ENCODE measurements around the gene FADS2.

FADS2 gene

DNA sequence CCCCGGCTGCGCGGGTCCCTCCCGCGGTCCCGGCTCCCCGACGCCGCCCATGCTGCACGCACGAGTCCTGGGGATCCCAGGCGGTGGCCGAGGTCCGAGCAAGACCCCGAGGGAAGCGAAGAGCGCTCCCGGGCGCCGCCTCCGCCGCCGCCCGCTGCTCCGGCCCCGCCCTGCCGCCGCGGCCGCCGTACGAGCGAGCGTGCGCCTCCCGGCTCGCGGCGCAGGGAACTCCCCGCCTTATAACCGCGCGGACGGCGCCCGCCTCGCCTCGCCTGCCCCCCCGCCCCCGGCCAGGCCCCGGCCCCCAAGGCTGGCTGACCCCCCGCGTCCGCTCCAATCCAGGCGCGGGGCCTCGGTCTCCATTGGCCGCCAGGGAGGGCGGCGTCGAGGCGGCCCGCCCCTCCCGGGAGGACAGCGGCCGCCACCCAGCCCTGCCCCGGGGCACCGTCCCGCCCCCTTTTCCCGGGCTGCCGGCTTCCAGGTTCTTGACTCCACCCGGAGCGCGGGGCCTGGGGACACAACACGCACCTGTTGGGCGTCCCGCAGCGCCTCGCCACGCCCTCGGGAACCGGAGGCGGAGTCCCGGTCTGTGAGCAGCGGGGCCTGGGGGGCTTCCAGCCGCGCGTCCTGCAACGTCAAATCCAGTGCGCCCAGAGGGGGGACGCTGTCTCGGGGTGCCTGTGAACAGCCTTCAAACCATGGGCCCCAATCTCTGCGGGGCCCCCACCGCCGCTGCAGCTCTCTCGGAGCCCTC lies 63.4 kb downstream of the FADS2 start, which contains the start of gene FADS3:
Gene FADS3, minus strand, starts transcription at position 215 of the 754 bp plus-strand sequence. Its CDS starts 164 bp downstream, at position 51.
- DNase-seq, result peak in 2 of 4 experiments; percentile 18 to 36

DNA sequence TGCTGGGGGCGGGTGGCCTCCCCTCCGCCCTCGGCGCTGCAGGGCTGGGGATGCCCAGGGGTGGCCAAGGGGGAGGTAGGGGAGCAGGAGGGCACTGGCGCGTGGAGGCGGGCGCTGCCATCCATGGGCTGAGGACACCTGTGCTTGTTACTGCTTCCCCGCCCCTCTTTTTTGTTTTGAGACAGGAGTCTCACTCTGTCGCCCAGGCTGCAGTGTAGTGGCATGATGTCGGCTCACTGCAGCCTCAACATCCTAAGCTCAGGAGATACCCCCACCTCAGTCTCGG lies 63.9 kb downstream of the FADS2 start:
- DNase-seq, result no peak

DNA sequence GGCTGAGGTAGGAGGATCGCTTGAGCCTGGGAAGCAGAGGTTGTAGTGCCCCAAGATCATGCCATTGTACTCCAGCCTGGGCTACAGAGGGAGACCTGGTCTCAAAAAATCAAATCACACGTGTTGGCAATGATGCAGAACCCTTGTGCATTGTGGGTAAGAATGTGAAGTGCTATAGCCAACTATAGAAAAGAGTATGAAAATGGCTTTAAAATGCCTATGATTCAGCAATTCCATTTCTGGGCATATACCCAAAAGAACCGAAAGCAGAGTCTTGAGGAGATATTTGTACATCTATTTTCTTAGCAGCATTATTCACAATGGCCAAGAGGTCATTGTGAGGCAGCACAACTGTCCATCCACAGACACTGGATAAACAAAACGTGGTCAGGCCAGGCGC lies 65.9 kb downstream of the FADS2 start:
- DNase-seq, result no peak

DNA sequence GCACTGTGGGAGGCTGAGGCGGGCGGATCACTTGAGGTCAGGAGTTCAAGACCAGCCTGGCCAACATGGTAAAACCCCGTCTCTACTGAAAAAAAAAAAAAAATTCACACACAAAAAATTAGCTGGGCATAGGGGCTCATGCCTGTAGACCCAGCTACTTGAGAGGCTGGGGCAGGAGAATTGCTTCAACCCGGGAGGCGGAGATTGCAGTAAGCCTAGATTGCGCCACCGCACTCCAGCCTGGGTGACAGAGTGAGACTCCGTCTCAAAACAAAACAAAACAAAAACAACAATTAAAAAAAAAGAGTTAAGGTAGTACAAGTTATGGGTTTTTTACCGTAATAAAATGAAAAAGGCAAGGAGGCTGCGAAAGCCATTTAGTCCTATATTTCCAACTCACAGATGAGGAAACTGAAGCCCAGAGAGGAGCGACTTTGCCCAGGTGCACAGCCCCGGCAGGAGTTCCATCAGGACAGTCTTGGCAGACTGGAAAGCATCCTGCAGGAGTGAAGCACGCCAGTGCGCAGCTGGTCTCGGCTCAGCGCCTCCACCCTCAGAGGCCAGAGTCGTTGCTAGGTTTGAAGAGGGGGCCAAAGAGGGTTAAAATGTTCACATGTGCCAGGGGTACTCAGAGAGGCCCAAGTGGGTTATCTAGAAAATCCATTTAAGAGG lies 67.1 kb downstream of the FADS2 start:
- DNase-seq, result no peak

DNA sequence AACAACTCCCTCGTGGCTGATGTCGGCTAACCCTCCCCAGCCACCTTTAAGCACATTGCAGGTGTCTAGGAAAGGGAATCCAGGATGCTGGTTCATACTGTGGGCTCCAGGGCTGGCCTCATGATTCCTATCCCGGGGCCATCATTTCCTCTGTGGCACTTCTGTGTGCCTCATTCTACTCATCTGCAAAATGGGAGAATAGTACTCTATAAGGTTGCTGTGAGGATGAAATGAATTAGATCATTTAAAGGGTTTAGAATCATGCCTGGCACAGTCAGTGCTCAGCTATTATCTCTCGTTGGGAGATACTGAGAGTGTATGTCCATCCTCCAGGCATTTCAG lies 67.6 kb downstream of the FADS2 start:
- DNase-seq, result no peak

DNA sequence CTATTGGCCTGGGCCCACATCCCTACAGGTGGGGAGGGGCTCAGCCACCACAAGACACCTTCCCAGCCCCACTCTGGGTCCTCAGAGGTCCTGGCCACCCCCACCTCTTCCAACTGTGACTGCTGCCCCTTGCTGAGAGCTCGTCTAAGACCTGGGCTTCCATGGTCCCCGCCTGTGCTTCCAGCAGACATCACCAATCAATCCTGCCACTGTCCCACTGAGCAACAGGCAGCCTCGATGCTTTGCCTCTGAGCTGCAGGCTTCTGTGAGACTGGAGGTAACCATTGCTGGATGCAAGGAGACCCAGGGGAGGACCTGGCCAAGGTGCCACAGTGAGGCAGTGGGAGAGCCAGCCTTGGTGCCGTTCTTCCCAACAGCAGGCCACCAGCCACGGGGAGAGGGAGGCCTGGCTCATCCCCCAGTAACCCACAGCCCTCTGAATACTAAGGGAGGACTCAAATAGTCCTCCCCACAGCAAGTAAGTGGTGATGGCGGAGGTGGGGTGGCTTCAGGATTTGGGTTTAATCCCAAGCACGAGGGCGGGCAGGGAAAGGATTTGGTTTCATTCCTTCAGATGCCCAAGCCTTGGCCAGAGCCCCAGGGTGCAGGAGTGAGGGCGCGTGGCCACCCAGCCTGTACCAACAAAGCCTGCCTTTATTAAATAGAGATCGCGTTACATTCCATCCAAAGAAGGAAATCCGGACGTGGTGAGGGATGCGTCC lies 68.7 kb downstream of the FADS2 start:
- DNase-seq, result no peak

DNA sequence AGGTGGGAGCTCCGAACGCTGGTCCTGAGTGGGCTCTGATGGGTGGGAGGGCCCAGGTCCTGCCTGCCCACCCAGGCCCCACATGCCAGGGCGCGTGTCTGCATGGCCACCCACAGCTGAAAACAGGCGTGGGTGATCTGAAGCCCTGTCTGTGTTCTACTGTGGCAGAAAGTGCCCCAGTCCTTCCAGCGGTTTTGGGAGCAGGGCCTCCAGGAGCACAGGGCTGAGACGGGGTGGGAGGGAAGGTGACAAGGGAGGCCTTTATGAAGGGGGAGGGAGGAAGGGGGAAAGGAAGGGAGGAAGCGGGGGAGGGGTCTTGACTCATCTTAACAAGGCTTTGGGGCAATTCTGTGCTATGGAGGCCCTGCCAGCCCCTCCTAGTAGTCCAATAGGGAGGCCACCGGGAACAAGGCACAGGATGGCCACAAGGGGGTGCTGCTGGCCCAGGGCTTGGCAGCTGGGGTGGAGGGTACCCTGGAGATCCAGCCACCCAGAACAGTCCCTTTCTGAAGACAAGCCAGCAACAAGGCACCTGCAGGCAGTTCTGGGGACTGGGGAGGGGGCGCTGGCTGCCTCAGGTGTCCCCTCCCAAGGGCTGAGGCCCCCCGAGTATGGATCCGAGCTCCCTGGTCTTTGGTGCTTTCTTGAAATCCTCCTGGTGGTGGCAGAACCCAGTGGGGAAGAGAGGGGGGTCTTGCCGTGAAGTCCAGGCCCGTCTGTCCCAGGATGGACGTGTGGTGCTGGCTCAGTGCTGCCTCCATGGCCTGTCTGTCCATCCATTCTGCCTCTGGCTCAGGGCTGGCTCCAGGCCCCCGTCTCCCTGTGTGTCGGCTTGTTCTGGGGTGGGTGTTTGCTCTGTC lies 69.5 kb downstream of the FADS2 start:
- DNase-seq, result peak; percentile 50 to 72 (median 60)

DNA sequence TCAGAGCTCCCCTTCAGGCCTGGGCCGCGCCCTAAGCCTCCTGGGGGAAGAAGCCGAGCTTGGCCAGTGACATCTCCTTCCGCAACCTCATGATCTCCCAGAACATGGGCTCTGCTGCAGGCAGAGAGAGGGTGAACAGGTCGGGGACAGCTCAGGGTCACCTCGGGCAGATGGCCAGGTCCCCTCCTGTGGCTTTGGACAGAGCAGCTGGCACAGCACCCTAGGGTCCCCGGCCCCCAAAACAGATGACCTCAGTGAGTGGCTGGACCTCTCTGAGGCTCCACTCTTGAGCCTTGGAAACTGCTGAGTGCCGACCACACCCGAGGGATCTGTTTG lies 70.1 kb downstream of the FADS2 start:
- DNase-seq, result no peak

DNA sequence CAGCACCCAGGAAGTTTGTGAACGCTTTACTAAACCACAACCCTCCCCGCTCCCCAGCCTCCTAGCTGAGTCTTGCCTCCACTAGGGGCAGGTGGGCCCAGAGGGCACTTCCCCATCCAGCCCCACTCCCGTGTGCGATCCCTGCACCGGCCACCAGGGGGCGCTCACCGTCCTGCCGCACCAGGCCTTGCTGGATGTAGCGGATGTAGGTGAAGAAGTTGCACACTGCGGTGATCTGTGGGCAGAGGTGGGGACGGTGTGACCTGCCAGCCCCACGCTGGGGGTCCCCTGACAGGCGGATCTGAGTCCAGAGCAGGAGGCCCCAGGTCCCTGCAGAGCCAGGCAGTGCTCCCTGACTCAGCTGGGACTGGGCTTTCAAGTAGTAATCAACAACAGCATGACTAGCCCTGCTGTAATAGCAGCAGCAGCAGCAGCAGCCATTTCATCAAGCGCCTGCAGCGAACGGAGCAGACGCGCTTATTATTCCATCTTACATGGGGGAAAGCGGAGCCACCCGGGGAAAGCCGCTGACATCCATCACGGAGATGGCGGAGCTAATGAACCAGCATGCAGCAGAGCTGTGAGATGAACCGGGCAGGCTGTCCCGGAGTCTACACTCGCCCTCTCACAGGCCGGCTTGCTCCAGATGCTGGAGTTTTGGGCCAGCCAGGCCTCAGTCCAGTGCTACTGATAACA lies 71.2 kb downstream of the FADS2 start:
- DNase-seq, result peak; percentile 81 to 95 (median 88)

DNA sequence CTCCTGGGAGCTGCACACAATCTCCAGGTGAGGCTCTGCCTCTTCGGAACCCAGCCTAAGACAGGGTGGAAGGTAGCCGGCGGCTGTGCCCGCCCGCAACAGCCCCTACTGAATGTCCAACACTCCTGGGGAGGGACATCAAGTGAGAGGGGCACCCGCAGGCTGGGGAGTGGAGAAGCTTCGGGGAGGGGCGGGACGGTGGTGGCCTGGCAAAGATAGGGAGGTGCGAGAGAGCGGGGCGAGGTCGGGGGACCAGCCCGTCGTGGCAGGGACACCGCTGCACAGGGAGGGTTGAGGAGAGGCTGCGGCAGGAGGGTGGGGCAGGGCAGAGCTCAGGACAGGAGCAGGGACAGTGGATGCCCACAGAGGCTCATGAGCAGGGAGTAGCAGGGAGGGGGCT lies 72.2 kb downstream of the FADS2 start:
- no peak for DNase-seq

DNA sequence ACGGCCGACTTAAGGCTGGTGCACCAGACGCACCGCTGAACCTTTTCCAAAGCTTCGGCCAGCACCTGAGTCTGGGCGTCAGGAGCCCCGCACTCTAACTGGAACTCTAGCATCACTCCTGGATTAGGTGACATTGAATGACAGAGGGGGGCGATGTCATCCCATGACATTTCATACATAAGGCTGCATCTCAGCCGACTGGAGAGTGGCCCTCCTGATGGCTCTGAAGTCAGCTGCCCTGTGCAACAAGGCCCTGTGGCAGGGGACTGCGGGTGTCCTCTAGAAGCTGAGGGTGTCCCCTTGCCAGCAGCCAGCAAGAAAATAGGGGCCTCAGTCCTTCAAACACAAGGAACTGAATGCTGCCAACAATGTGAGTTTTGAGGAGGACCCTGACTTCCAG lies 73.3 kb downstream of the FADS2 start:
- DNase-seq, result no peak

DNA sequence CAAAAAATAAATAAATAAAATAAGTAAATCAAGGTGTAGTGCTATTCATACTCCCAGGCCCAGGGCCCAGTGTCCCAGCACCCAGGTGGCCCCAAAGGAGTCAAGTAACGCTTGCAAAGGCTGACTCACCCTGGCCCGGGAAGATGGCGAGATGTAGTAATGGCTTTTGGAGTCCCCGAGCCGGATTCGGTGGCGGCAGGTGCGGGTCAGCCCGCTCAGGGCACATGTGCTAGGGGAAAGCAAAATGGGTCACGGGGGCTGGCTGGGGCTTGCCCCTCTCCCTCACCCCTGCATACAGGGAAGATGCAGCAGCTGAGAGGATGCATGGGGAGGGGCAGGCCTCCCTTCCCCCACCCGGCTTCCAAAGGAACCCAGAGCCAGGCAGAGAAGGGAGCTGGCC lies 74.2 kb downstream of the FADS2 start:
- DNase-seq, result no peak

DNA sequence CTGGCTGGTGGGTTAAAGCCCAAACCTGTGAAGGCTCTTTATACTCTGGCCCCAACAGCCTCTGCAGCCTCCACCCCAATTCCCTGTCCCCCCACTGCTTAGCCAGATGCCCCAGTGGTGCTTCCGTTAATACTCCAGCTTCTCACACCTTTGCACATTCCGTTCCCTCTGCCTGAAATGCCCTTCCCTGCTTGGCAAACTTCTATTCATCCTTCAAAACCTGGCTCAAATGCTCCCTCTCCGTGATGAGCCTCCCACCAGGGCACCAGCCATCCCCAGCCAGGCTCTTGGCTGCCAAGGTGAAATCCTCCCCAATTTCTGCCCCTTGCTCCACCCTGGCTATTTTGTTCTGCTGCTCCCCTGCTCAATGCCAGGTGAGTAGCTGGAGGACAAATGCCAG lies 75.7 kb downstream of the FADS2 start:
- no peak for DNase-seq

DNA sequence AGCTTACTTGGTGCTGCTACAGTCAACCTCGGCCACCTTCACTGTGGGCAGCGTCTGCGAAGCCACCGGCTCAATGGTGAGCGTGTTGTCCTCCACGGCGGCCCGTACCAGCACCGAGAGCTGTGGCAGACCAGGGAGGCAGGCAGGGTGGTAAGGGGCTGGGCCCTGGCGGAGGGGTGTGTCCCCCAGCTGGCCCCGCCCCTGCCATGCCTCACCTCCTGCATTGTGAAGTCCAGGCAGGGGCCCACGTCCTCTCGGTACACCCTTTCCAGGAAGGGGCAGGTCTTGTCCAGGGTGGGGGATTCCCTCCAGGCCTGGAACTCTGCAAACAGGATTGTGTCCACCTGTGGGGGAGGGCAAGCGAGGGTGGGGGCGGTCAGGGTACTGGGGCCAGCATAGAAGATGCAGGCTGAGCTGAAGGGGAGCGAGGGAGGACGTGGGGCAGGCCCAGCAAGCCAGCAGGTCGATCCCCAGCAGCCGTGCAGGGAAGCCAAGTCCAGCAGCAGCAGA lies 76.5 kb downstream of the FADS2 start:
- DNase-seq, result no peak

DNA sequence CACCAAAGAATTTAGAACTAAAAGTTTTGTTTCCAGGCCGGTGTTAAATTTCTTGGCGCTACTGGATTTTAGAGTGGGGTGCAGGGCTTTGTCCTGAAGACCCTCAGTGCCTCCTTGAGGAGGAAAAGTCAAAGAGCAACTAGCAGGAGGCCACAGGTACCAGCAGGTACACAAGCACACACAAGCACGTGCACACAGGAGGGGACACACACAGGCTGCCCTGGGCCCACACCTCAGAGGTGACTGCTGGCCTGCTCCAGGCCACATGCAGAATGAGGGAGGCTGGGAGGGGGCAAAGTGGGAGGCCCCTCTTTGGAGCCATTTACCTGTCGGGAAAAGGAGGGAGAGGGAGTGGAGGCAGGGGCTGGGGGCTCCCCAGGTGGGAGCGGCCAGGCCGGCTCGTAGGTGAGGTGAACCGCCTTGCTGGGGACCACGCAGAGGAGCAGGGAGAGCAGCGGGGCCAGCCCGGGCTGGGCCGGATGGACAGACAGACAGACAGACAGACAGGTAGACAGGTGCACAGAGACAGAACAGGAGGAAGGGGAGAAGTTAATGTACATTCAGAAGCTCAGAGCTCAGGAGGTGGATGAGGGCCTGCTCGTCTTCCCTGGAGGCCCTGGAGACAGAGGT lies 77.1 kb downstream of the FADS2 start:
- no peak for DNase-seq

DNA sequence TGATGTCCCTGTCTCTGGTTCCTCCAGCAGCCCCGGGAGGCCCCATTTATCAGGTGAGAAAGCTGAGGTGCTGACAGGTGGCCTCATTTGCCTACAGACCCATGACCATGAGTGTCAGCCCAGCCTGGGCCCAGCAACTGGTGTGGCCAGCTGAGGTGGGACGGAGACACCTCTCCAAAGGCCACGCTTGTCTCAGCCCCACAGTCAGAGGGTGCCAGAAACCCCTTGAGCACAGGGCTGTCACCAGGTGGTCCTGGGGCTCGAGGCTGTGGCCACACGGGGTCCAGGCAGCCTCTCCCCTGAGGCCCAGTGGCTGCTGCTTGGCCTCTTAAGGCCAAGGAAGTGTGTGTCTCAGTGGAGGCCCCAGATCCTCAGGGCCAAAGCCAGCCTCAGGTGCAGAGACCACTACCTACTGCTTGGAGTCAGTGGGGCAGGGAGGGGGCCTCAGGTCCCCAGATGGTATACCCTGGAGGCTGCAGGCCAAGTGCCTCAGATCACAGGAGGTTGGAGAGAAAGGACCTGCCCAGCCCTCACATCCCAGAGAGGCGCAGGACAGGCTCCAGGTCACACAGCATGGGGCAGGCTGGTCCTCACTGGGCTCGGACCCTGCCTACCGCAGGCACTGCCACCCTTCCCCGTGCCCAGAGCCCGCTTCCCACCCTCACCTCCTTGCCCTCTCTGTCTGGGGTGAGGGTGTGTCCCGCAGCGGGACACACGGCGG lies 77.9 kb downstream of the FADS2 start:
- no peak for DNase-seq

DNA sequence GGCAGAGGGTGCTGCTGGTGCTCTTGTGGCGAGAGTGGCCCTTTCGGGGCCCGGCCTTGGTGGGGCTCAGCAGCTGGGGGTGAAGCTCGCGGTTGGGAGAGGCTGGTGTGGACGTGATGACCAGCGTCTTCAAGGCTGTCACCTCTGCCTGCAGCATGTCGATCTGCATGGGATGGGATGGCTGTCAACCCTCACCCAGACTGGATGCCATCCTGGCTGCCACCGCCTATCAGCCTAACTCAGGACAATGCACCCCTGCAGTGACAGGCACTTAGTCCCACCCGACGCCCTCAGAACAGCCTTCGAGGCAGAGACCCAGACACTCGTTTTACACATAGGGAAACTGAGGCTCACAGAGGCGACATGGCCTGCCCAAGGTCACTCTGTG lies 78.4 kb downstream of the FADS2 start:
- DNase-seq, result no peak

DNA sequence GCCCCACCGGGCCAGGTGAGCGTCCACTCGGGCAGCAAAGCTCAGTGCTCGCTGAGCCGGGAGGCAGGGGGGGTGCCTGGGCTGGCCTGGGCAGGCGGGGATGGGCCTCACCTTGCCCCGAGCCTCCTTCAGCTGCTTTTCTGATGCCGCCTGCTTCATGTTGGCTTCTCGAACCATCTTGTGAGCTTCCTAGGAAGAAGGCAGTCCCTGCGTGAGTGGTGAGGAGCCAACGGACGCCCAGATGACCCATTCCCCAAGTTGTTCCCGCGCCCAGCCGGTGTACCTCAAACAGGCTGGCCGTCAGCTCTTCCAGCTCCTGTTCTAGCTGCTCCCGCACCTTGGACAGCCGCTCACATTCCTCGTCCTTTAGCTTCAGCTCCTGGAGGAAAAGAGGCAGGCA lies 79.2 kb downstream of the FADS2 start:
- DNase-seq, result no peak

DNA sequence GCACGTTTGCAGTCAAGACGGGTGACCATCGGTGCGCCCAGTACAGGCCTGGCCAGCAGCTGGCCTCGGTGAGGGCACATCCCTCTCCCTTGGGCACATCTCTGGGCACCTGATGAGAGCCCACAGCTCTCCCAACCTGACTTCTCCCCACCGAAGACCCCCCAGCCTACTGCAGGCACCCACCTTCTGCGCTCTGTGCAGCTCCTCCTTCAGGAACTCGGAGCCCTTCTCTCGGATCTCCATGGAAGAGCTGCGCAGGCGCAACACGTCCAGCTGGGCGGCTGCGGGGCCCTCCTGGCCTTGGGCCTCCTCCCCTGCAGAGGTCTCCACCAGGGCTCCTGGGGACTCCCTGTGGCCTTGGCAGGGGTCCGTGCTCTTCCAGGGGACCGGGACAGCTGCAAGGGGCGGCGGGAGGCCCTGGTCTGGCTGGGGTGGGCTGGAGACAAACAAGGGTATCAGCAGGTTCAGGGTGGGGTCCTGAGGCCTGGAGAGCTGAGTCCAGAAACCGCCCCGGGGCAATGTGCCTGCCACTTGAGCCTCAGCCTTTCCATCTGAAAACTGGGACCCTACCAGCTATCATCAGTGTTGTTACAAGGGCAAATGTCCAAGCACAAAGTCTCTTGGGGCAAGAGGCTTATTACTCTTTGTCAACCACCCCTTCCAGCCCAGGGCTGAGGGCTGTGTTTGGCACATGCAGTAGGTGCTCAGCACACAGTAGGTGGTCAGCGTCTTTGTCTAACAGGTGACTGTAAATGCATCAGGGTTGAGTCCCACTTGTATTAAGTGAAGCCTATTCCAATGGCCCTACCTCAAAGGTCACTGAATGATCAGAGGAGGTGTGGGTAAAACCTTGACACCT lies 80.0 kb downstream of the FADS2 start:
- no peak for DNase-seq

DNA sequence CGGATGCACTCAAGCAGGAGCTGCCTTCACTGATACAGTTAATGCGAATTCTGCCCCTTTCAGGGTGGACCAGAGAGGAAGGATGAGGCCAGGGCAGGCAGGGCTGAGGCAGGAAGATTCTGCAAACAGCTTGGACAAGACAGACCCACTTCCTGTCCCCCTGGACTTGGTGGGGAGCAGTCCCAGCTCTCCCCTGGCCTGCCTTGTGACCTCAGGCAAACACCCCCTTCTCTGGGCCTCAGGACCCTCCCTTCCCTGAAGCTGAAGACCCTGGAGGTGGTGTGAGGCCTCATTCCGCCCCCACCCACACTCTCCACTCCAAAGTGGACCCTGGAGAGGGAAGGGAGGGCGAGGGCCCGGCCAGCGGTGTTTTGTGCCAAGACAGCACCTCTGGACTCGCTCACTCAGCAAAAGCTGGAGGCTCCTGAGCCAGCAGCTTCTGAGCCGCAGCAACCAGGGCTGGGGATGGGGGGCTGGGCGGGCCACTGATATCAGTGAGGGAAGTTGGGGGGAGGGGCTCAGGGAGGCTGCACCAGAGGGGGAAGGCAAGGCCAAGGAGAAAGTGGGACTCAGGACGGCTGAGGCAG lies 80.7 kb downstream of the FADS2 start:
- DNase-seq, result no peak

Data from activated CD4-positive, CD25-positive, alpha-beta regulatory T cell (primary cell).